DND-41 (cell line): Measurements from ENCODE around the gene MESD.

Experiments used
- EZH2 ChIP-seq: IDR thresholded peaks from 3 replicates; pipeline ENCODE4 v1.6.1; 2012; ENCODE audit warnings: borderline replicate concordance, low read depth, mild to moderate bottlenecking, moderate library complexity, low read length, inconsistent platforms; ENCODE audit not compliant: severe bottlenecking
- TF ChIP-seq, protein P1 (sequence below): IDR thresholded peaks from 2 replicates; pipeline ENCODE4 v1.5.1; 2012; ENCODE audit warnings: borderline replicate concordance, low read length, moderate library complexity, mild to moderate bottlenecking; ENCODE audit not compliant: poor library complexity, severe bottlenecking; ENCODE audit errors: extremely low read depth

DNA sequence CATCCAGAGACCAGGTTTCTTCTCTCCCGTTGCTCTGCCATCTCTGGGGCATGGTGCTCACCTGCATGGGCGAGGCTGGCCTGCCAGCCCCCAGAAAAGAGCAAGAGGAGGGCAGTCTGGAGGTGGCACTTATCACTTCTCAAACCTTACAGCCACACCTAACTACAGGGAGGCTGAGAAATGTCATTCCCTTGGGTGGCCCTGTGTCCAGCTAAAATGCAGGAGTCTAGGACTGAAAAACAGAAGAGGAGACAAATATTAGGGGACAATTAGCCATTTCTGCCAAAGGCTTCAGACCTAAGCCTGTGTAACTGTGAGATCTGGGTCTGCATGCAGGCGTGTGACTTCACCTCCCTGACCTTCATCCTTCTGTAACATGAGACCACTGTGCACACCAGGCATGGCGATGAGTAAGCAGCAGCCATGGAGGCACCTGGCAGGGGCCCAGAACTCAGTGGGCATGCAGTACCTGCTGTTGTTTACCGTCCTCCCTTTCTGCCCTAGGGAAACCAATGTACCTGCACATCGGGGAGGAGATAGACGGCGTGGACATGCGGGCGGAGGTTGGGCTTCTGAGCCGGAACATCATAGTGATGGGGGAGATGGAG, 83.4 kb downstream of the MESD start:
- TF ChIP-seq EZH2, result no peak
- TF ChIP-seq, protein P1, sequence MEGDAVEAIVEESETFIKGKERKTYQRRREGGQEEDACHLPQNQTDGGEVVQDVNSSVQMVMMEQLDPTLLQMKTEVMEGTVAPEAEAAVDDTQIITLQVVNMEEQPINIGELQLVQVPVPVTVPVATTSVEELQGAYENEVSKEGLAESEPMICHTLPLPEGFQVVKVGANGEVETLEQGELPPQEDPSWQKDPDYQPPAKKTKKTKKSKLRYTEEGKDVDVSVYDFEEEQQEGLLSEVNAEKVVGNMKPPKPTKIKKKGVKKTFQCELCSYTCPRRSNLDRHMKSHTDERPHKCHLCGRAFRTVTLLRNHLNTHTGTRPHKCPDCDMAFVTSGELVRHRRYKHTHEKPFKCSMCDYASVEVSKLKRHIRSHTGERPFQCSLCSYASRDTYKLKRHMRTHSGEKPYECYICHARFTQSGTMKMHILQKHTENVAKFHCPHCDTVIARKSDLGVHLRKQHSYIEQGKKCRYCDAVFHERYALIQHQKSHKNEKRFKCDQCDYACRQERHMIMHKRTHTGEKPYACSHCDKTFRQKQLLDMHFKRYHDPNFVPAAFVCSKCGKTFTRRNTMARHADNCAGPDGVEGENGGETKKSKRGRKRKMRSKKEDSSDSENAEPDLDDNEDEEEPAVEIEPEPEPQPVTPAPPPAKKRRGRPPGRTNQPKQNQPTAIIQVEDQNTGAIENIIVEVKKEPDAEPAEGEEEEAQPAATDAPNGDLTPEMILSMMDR, result no peak
